KMS-11 (cell line): ENCODE measurements around the gene FCHO2.
"Not testable (repeated sequence)": the region's sequence is repeated elsewhere in the genome, so short reads cannot be mapped to it uniquely, and the experiment has no call there.

Source experiments
- H2AFZ ChIP-seq: fragments of 200-600 bp; sonication (generic); 2 replicates; pipeline ENCODE4 v1.6.1; 2016; ENCODE audit warnings: antibody characterized with exemption, mixed run types, low read depth
- H3K27ac ChIP-seq: fragments of 200-600 bp; sonication (generic); 2 replicates; pipeline ENCODE4 v1.6.1; 2016; ENCODE audit warnings: mild to moderate bottlenecking, mixed run types
- H3K27me3 ChIP-seq: fragments of 200-600 bp; sonication (generic); 2 replicates; pipeline ENCODE4 v1.6.1; 2017; ENCODE audit warnings: mild to moderate bottlenecking, low read depth, mixed run types, moderate library complexity; ENCODE audit not compliant: insufficient read depth
- H3K36me3 ChIP-seq: fragments of 200-600 bp; sonication (generic); 2 replicates; pipeline ENCODE4 v1.6.1; 2017; ENCODE audit warnings: mild to moderate bottlenecking, mixed run types; ENCODE audit not compliant: insufficient read depth
- H3K4me1 ChIP-seq: fragments of 200-600 bp; sonication (generic); 2 replicates; pipeline ENCODE4 v1.6.1; 2016; ENCODE audit warnings: mild to moderate bottlenecking, low read depth, mixed run types; ENCODE audit not compliant: poor library complexity, severe bottlenecking
- H3K4me2 ChIP-seq: fragments of 200-600 bp; sonication (generic); 2 replicates; pipeline ENCODE4 v1.7.0; 2016; ENCODE audit warnings: mild to moderate bottlenecking, mixed run types
- H3K4me3 ChIP-seq: fragments of 200-600 bp; sonication (generic); IDR thresholded peaks from 2 replicates; pipeline ENCODE4 v1.6.1; 2017; ENCODE audit warnings: low read depth, low read length, mixed read lengths; ENCODE audit not compliant: insufficient read depth
- H3K79me2 ChIP-seq: fragments of 200-600 bp; sonication (generic); 2 replicates; pipeline ENCODE4 v1.6.1; 2016; ENCODE audit warnings: low read depth, mixed run types; ENCODE audit not compliant: insufficient read depth
- H3K9ac ChIP-seq: fragments of 200-600 bp; sonication (generic); 2 replicates; pipeline ENCODE4 v1.6.1; 2016; ENCODE audit warnings: mild to moderate bottlenecking, mixed run types
- H4K20me1 ChIP-seq: fragments of 200-600 bp; sonication (generic); 2 replicates; pipeline ENCODE4 v1.6.1; 2016; ENCODE audit warnings: mild to moderate bottlenecking, mixed run types; ENCODE audit not compliant: insufficient read depth
- CTCF ChIP-seq: fragments of 200-600 bp; sonication (generic); conservative IDR thresholded peaks from 2 replicates; pipeline ENCODE4 v1.6.1; 2017; ENCODE audit warnings: low read depth, mild to moderate bottlenecking, antibody characterized with exemption, low read length, moderate library complexity, mixed read lengths

The FCHO2 gene

GRCh38 chr5:73007051-73007450 is 51.2 kb downstream of the FCHO2 start:
- H3K27ac ChIP-seq, result no peak overlapping the region
- no peaks in the 10 kb centered on the region for H4K20me1 ChIP-seq

GRCh38 chr5:73008831-73009230 is 53.0 kb downstream of the FCHO2 start:
- Histone ChIP-seq H3K36me3 (no peaks in the 10 kb centered on the region), H3K4me1 (no peaks in the 10 kb centered on the region), H3K27me3 (no peaks in the 10 kb centered on the region; the same call in 1 of the 2 replicates), H3K4me3 (no peak overlapping the region), H2AFZ (no peak overlapping the region), H3K9ac (no peak overlapping the region), H3K27ac (no peak overlapping the region), H3K79me2 (no peaks in the 10 kb centered on the region), H3K4me2 (no peak overlapping the region), H4K20me1 (no peaks in the 10 kb centered on the region)
- no peak for TF ChIP-seq CTCF

More at GRCh38 chr5:73007051-73007450, 51.2 kb downstream of the FCHO2 start:
- H3K4me1 ChIP-seq, result no peaks in the 10 kb centered on the region
- no peak overlapping the region for H3K4me3 ChIP-seq
- H3K27me3 ChIP-seq, result no peaks in the 10 kb centered on the region; the same call in 1 of the 2 replicates
- no peaks in the 10 kb centered on the region for H3K79me2 ChIP-seq
- no peak overlapping the region for H3K9ac ChIP-seq
- H3K36me3 ChIP-seq, result no peaks in the 10 kb centered on the region
- no peak overlapping the region for H2AFZ ChIP-seq
- no peak for TF ChIP-seq CTCF
- no peak overlapping the region for H3K4me2 ChIP-seq

GRCh38 chr5:73011612-73012011 is 55.8 kb downstream of the FCHO2 start:
- not testable (repeated sequence) for H4K20me1 ChIP-seq, H3K4me3 ChIP-seq, H3K4me2 ChIP-seq, H3K4me1 ChIP-seq, H3K27ac ChIP-seq, H2AFZ ChIP-seq, H3K27me3 ChIP-seq, H3K79me2 ChIP-seq, H3K36me3 ChIP-seq, H3K9ac ChIP-seq

- Histone ChIP-seq H3K27ac (no peak overlapping the region), H2AFZ (no peak overlapping the region), H3K4me2 (no peak overlapping the region), H3K27me3 (no peaks in the 10 kb centered on the region), H3K4me3 (no peak overlapping the region), H3K4me1 (no peaks in the 10 kb centered on the region), H3K9ac (no peak overlapping the region), H4K20me1 (no peaks in the 10 kb centered on the region), H3K79me2 (no peaks in the 10 kb centered on the region), H3K36me3 (no peaks in the 10 kb centered on the region; the same call in 1 of the 2 replicates)
- no peak for TF ChIP-seq CTCF
Observed at GRCh38 chr5:73018892-73019291, 63.1 kb downstream of the FCHO2 start.

- no peak overlapping the region for H3K4me2 ChIP-seq
- no peak overlapping the region for H3K4me3 ChIP-seq
- H3K36me3 ChIP-seq, result no peaks in the 10 kb centered on the region; the same call in 1 of the 2 replicates
- no peaks in the 10 kb centered on the region for H3K4me1 ChIP-seq
- no peak for TF ChIP-seq CTCF
- no peak overlapping the region for H3K27ac ChIP-seq
- no peaks in the 10 kb centered on the region for H4K20me1 ChIP-seq
- H3K9ac ChIP-seq, result no peak overlapping the region
- no peaks in the 10 kb centered on the region for H3K79me2 ChIP-seq
- no peak overlapping the region for H2AFZ ChIP-seq
- H3K27me3 ChIP-seq, result no peaks in the 10 kb centered on the region
Observed at GRCh38 chr5:73019766-73020165, 63.9 kb downstream of the FCHO2 start.
